Fibroblast of mammary gland (primary cell): Measurements from ENCODE around the gene BSDC1.

Experiments
- DNase-seq: peaks from one replicate; pipeline ENCODE4 v3.0.0-alpha.2; 2010; ENCODE audit warnings: low read depth
- H3K4me3 ChIP-seq: 2 replicates; pipeline ENCODE4 v1.5.1; 2011; ENCODE audit warnings: low read depth, mild to moderate bottlenecking, low read length, moderate library complexity; ENCODE audit not compliant: control insufficient read depth
- CTCF ChIP-seq: conservative IDR thresholded peaks from 2 replicates; pipeline ENCODE4 v1.5.1; 2011; ENCODE audit warnings: low read depth, low read length, inconsistent platforms; ENCODE audit not compliant: control insufficient read depth, insufficient read depth

The BSDC1 gene

GRCh38 chr1:32318127-32318869 is 75.9 kb downstream of the BSDC1 start:
- no peak overlapping the region for H3K4me3 ChIP-seq
- DNase-seq, result no peak
- TF ChIP-seq CTCF, result no peak

- no peak for TF ChIP-seq CTCF
- no peak overlapping the region for H3K4me3 ChIP-seq
- no peak for DNase-seq
Measured at GRCh38 chr1:32316903-32317277, 77.4 kb downstream of the BSDC1 start.
